CD14-positive monocyte (primary cell): ENCODE data around the gene NUP93. TPM values are rescaled to one million over a fixed set of nuclear protein-coding genes. Genes with fewer than 3 reads are reported as not detected.

Experiments
- DNase-seq, 3 donors: peaks; one replicate each; pipeline ENCODE4 v3.0.0-alpha.2; 2011 to 2022
- H2AFZ ChIP-seq: 2 replicates; pipeline ENCODE4 v1.6.0; 2012; ENCODE audit warnings: mild to moderate bottlenecking, low read depth, low read length, inconsistent platforms; ENCODE audit not compliant: insufficient read depth, poor library complexity, severe bottlenecking
- H3K27ac ChIP-seq, 2 donors: 1 replicate in 1 of 2; 2 replicates in 1 of 2; pipeline ENCODE4 v1.5.1; 2012 to 2013; ENCODE audit warnings: low read length in 2 of 2, control low read depth in 1 of 2, inconsistent platforms in 1 of 2, low read depth in 1 of 2, mild to moderate bottlenecking in 1 of 2
- H3K27me3 ChIP-seq, 2 donors: one replicate each; pipeline versions ENCODE4 v1.6.0 to v1.6.1; 2011 to 2013; ENCODE audit warnings: low read length in 2 of 2; ENCODE audit not compliant: control insufficient read depth in 2 of 2, insufficient read depth in 2 of 2
- H3K36me3 ChIP-seq, 2 donors: replicated peaks in 1 of 2; 1 replicate in 1 of 2; 2 replicates in 1 of 2; pipeline versions ENCODE4 v1.5.1 to v1.6.1; 2012 to 2013; ENCODE audit warnings: low read length in 2 of 2, control low read depth in 1 of 2, inconsistent platforms in 1 of 2, mild to moderate bottlenecking in 1 of 2; ENCODE audit not compliant: insufficient read depth in 2 of 2, control insufficient read depth in 1 of 2
- H3K4me1 ChIP-seq, 2 donors: 1 replicate in 1 of 2; 2 replicates in 1 of 2; pipeline versions ENCODE4 v1.5.1 to v1.6.1; 2012 to 2013; ENCODE audit warnings: low read length in 2 of 2, control low read depth in 1 of 2, inconsistent platforms in 1 of 2, mild to moderate bottlenecking in 1 of 2, moderate library complexity in 1 of 2; ENCODE audit not compliant: insufficient read depth in 2 of 2, control insufficient read depth in 1 of 2
- H3K4me2 ChIP-seq: replicated peaks from 2 replicates; pipeline ENCODE3; 2012; ENCODE audit warnings: low read length, moderate library complexity, mild to moderate bottlenecking; ENCODE audit not compliant: poor library complexity, severe bottlenecking; ENCODE audit errors: extremely low read depth
- H3K4me3 ChIP-seq, 3 experiments: fragments of 200-600 bp in 1 of 3; sonication (generic) in 1 of 3; replicated peaks in 1 of 3; 1 replicate in 2 of 3; 2 replicates in 1 of 3; pipeline ENCODE4 v1.5.1; 2011 to 2013; ENCODE audit warnings: low read length in 3 of 3, mild to moderate bottlenecking in 3 of 3, control low read depth in 2 of 3, low read depth in 2 of 3, inconsistent platforms in 1 of 3, moderate library complexity in 1 of 3
- H3K79me2 ChIP-seq: 2 replicates; pipeline ENCODE4 v1.6.0; 2012; ENCODE audit warnings: mild to moderate bottlenecking, control low read depth, inconsistent platforms, low read length, moderate library complexity; ENCODE audit not compliant: insufficient read depth
- H3K9ac ChIP-seq: 2 replicates; pipeline ENCODE4 v1.6.0; 2017; ENCODE audit warnings: low read length, mild to moderate bottlenecking; ENCODE audit not compliant: insufficient read depth, poor library complexity, severe bottlenecking
- H3K9me3 ChIP-seq, 2 donors: replicated peaks in 1 of 2; 1 replicate in 1 of 2; 2 replicates in 1 of 2; pipeline versions ENCODE4 v1.5.1 to v1.6.1; 2012 to 2013; ENCODE audit warnings: low read length in 2 of 2, control low read depth in 1 of 2; ENCODE audit not compliant: control insufficient read depth in 1 of 2, insufficient read depth in 1 of 2
- H4K20me1 ChIP-seq: 2 replicates; pipeline ENCODE4 v1.6.0; 2012; ENCODE audit warnings: mild to moderate bottlenecking, low read length, control low read depth, moderate library complexity; ENCODE audit not compliant: insufficient read depth
- H3K27ac Mint-ChIP-seq, 7 donors: one replicate each; pipeline ENCODE4 v1.8.0; 2020; ENCODE audit warnings: mild to moderate bottlenecking in 7 of 7, mixed read lengths in 7 of 7, moderate library complexity in 6 of 7, inconsistent platforms in 2 of 7
- H3K27me3 Mint-ChIP-seq, 3 donors: one replicate each; pipeline ENCODE4 v1.8.0; 2021 to 2022; ENCODE audit warnings: low read depth in 3 of 3, mild to moderate bottlenecking in 3 of 3, mixed read lengths in 3 of 3, moderate library complexity in 3 of 3, inconsistent platforms in 1 of 3
- H3K36me3 Mint-ChIP-seq, 2 donors: one replicate each; pipeline ENCODE4 v1.8.0; 2020; ENCODE audit warnings: mixed read lengths in 2 of 2, inconsistent platforms in 1 of 2, mild to moderate bottlenecking in 1 of 2
- H3K4me1 Mint-ChIP-seq: one replicate; pipeline ENCODE4 v1.8.0; 2020; ENCODE audit warnings: mild to moderate bottlenecking, mixed read lengths
- H3K4me3 Mint-ChIP-seq, 2 donors: one replicate each; pipeline ENCODE4 v1.8.0; 2020; ENCODE audit warnings: mild to moderate bottlenecking in 2 of 2, mixed read lengths in 2 of 2, moderate library complexity in 1 of 2
- H3K9me3 Mint-ChIP-seq, 7 donors: one replicate each; pipeline ENCODE4 v1.8.0; 2020 to 2022; ENCODE audit warnings: mixed read lengths in 7 of 7, mild to moderate bottlenecking in 6 of 7, moderate library complexity in 6 of 7, inconsistent platforms in 2 of 7
- WGBS: methylation state at CpG from one replicate; pipeline ENCODE4 v1.1.5; 2013; ENCODE audit warnings: missing lambda C conversion rate; ENCODE audit not compliant: insufficient coverage; 5-methylcytosine and 5-hydroxymethylcytosine counted together
- intact Hi-C, 2 donors: fragments of 100-400 bp; cut with micrococcal nuclease; formaldehyde crosslinking; loops; one replicate each; pipeline versions ENCODE4 v1.15.0 to v1.15.1; 2023
- polyA plus RNA-seq, 3 donors: library from polyadenylated mRNA; depleted of rRNA in 1 of 3; unstranded in 2 of 3; stranded (reverse) in 1 of 3; fragments of 300-500 nt in 2 of 3; fragments of >200 nt in 1 of 3; fragmentation: Illumina TruSeq in 2 of 3; gene quantifications; 1 replicate in 2 of 3; 2 replicates in 1 of 3; pipeline ENCODE4 v1.2.3, GENCODE V29; 2012 to 2021
- TF ChIP-seq, protein P1 (sequence below): fragments of 200-600 bp; IDR thresholded peaks from one replicate; pipeline ENCODE4 v1.8.0; 2022; ENCODE audit warnings: antibody characterized with exemption, mild to moderate bottlenecking

Gene NUP93
- polyA plus RNA-seq, 3 donors = 46.6 to 77.7 (median 59.4) TPM

DNA sequence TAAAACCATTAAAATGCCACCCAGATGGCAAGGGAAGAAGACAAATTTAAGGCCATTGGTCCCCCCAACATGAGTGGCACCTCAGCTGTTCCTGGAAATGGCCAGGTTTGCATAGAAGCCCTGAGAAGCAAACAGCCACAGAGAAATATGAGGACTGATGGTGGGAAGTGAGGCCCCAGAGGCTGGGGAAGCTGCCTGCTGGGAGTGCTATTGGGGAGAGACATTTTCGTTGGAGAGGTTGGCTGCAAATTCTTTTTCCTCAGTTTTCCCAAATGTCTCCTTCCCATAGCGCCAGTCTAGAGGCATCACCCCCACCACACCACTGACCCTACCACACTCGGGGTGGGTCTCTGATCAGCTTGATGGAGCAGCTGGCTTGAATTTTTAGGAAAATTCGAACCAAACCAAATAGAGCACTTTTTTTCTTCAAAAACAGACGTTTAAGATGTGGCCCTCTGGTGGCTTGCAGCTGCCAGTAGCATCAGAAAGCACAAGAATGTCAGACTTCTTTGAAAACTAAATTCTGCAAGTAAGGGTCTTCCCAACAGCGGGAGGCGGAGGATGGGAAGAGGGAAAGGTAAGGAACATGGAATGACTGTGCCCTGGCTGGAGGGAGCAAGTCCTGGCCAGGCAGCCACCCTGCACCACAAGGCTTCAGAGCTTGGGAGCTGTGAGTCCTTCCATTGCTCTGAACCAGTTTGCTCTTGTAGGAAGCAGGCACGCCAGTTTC lies 121.9 kb downstream of the NUP93 start:
- H3K4me3 ChIP-seq = no peak overlapping the region
- H3K27me3 ChIP-seq = no peaks in the 10 kb centered on the region
- 56% methylated on average over 3 of the region's 8 CpGs for WGBS
- no peaks in the 10 kb centered on the region for H3K9me3 ChIP-seq
- Mint-ChIP-seq H3K27ac (peak overlapping the region in 1 of 7 donors; percentile 76), H3K36me3 (no peaks in the 10 kb centered on the region), H3K9me3 (peaks cover 0 to 4% (median 0%) of the 10 kb centered on the region in 7 donors), H3K4me1 (peaks cover 41% of the 10 kb centered on the region), H3K27me3 (peaks cover 0 to 2% (median 0%) of the 10 kb centered on the region in 3 donors), H3K4me3 (no peak overlapping the region)
- no peaks in the 10 kb centered on the region for H4K20me1 ChIP-seq
- H3K9ac ChIP-seq = no peak overlapping the region
- H3K79me2 ChIP-seq = no peaks in the 10 kb centered on the region
- no peak overlapping the region for H3K27ac ChIP-seq
- H3K4me2 ChIP-seq = no peak overlapping the region
- TF ChIP-seq, protein P1, sequence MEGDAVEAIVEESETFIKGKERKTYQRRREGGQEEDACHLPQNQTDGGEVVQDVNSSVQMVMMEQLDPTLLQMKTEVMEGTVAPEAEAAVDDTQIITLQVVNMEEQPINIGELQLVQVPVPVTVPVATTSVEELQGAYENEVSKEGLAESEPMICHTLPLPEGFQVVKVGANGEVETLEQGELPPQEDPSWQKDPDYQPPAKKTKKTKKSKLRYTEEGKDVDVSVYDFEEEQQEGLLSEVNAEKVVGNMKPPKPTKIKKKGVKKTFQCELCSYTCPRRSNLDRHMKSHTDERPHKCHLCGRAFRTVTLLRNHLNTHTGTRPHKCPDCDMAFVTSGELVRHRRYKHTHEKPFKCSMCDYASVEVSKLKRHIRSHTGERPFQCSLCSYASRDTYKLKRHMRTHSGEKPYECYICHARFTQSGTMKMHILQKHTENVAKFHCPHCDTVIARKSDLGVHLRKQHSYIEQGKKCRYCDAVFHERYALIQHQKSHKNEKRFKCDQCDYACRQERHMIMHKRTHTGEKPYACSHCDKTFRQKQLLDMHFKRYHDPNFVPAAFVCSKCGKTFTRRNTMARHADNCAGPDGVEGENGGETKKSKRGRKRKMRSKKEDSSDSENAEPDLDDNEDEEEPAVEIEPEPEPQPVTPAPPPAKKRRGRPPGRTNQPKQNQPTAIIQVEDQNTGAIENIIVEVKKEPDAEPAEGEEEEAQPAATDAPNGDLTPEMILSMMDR = peak; percentile 43
- no peaks in the 10 kb centered on the region for H3K36me3 ChIP-seq
- intact Hi-C loops = no loop called here
- peaks cover 20 to 27% of the 10 kb centered on the region in 2 donors for H3K4me1 ChIP-seq
- DNase-seq = no peak
- H2AFZ ChIP-seq = no peak overlapping the region

DNA sequence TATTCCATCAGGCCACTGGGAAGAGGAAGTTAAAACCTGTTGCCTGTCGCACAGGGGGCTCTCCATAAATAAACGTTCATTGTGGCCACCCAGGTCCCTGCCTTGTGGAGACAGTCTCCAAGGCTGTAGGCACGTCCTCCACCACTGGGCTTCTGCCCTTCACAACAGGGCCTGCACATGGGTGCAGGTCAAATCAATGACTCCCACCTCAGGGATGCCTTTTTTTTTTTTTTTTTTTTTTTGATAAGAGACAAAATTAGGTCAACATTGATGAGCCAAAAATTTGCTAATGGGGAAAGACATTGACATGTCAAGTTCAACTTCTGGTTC lies 122.4 kb downstream of the NUP93 start:
- no peaks in the 10 kb centered on the region for H3K36me3 Mint-ChIP-seq
- H3K36me3 ChIP-seq = no peaks in the 10 kb centered on the region
- H3K4me3 ChIP-seq = no peak overlapping the region
- peaks cover 22 to 26% of the 10 kb centered on the region in 2 donors for H3K4me1 ChIP-seq
- no peaks in the 10 kb centered on the region for H3K79me2 ChIP-seq
- H3K9me3 Mint-ChIP-seq = peaks cover 0 to 4% (median 0%) of the 10 kb centered on the region in 7 donors
- peaks cover 0 to 2% (median 0%) of the 10 kb centered on the region in 3 donors for H3K27me3 Mint-ChIP-seq
- H3K4me3 Mint-ChIP-seq = no peak overlapping the region
- no peak for DNase-seq
- WGBS = 0% methylated on average over 1 of the region's 3 CpGs
- no peak overlapping the region for H3K9ac ChIP-seq
- H3K27ac Mint-ChIP-seq = no peak overlapping the region
- H2AFZ ChIP-seq = no peak overlapping the region
- H3K4me2 ChIP-seq = no peak overlapping the region
- no peaks in the 10 kb centered on the region for H3K9me3 ChIP-seq
- no peaks in the 10 kb centered on the region for H3K27me3 ChIP-seq
- H3K27ac ChIP-seq = no peak overlapping the region
- H4K20me1 ChIP-seq = no peaks in the 10 kb centered on the region
- TF ChIP-seq, protein P1 = peak; percentile 11
- intact Hi-C loops = no loop called here
- H3K4me1 Mint-ChIP-seq = peaks cover 41% of the 10 kb centered on the region
